Measurements from ENCODE around the gene EMCN. TPM values are rescaled to one million over a fixed set of nuclear protein-coding genes. Genes with fewer than 3 reads are reported as not detected.

Gene EMCN
- total RNA-seq, 1 experiment from 2014 or later: not detected

- no peak for TF ChIP-seq CTCF (conservative IDR thresholded peaks at IDR 0.05)
- Histone ChIP-seq H3K79me1 (ENCODE audit: insufficient read depth, low read depth, low read length, poor library complexity, severe bottlenecking) (no peaks in the 10 kb centered on the region), H3K27me3 (ENCODE audit: insufficient read depth, low read length) (no peaks in the 10 kb centered on the region), H2BK120ac (ENCODE audit: low read depth, low read length, poor library complexity, severe bottlenecking) (no peak overlapping the region), H3K4me1 (ENCODE audit: insufficient read depth, low read length) (no peaks in the 10 kb centered on the region), H2BK5ac (ENCODE audit: insufficient read length, low read length) (no peak overlapping the region), H3K9me3 (ENCODE audit: control insufficient read depth, low read depth, low read length) (no peaks in the 10 kb centered on the region), H3K27ac (ENCODE audit: insufficient read length, low read depth, low read length) (no peak overlapping the region), H3K14ac (ENCODE audit: insufficient read depth, low read length) (no peak overlapping the region), H2AK5ac (ENCODE audit: insufficient read length, low read length) (no peak overlapping the region), H4K20me1 (ENCODE audit: control insufficient read depth, insufficient read depth, insufficient read length) (no peaks in the 10 kb centered on the region), H3K4ac (ENCODE audit: low read depth, low read length) (no peak overlapping the region), H2BK15ac (ENCODE audit: low read depth, low read length) (0 out of 2 replicates have a peak overlapping the region, but pooled peaks have one; percentile 68), H3K56ac (ENCODE audit: insufficient read length, low read depth, low read length) (no peak overlapping the region), H2BK20ac (ENCODE audit: low read depth, low read length, poor library complexity, severe bottlenecking) (no peak overlapping the region), H3K9ac (ENCODE audit: extremely low read depth, insufficient read length, low read length) (no peak overlapping the region), H3T11ph (ENCODE audit: low read length) (no peak overlapping the region), H4K5ac (ENCODE audit: insufficient read length, low read depth, low read length) (no peak overlapping the region), H3K79me2 (ENCODE audit: insufficient read depth, low read length) (no peaks in the 10 kb centered on the region), H2AFZ (ENCODE audit: low read length) (no peak overlapping the region), H3K4me2 (ENCODE audit: insufficient read depth, insufficient read length, low read length) (no peak overlapping the region), H4K91ac (ENCODE audit: insufficient read length, low read depth, low read length) (no peak overlapping the region), H2BK12ac (ENCODE audit: insufficient read length, low read depth, low read length) (no peak overlapping the region), H3K23me2 (ENCODE audit: insufficient read length, low read depth, low read length, poor library complexity, severe bottlenecking) (no peaks in the 10 kb centered on the region), H4K8ac (replicated peaks; ENCODE audit: insufficient read length, low read depth, low read length) (no peak overlapping the region), H3K23ac (ENCODE audit: insufficient read length, low read depth, low read length) (no peak overlapping the region), H3K18ac (ENCODE audit: insufficient read length, low read depth, low read length) (no peak overlapping the region)
- no peaks in the 10 kb centered on the region for H3K27me3 Mint-ChIP-seq (ENCODE audit: low read depth)
- H3K4me1 Mint-ChIP-seq: peaks cover 0 to 9% of the 10 kb centered on the region in 2 experiments; a peak in 1 of 4 replicates
- DNase-seq: no peak
- H3K27ac Mint-ChIP-seq: no peak overlapping the region
- no peaks in the 10 kb centered on the region for H3K9me3 Mint-ChIP-seq
- WGBS (ENCODE audit: extremely low coverage, insufficient read length, low lambda C conversion rate): no CpG with 5 or more reads among the region's 5 CpGs
- no peak overlapping the region for H3K4me3 Mint-ChIP-seq
- no peaks in the 10 kb centered on the region for H3K36me3 Mint-ChIP-seq (ENCODE audit: insufficient read depth in 1 of 3, low read depth in 3 of 3)
These were observed 5.9 kb downstream of the EMCN start for GRCh38 chr4:100511896-100512295.

Measured in H9 (cell line).